ENCODE results near the gene GIT1.

DNA sequence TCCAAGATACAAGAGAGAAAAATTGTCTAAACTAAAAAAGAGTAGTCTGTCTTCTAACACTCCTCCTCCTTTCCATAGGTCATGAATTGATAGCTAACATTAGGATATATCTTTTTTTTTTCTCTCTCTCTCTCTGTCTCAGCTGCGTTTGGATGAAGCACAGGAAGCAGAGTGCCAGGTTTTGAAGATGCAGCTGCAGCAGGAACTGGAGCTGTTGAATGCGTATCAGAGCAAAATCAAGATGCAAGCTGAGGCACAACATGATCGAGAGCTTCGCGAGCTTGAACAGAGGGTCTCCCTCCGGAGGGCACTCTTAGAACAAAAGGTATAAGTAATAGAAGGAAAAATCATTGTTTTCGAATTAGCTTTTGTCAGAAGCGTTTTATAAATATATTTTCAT lies 55.5 kb downstream of the GIT1 start:
- TF ChIP-seq, protein P1, sequence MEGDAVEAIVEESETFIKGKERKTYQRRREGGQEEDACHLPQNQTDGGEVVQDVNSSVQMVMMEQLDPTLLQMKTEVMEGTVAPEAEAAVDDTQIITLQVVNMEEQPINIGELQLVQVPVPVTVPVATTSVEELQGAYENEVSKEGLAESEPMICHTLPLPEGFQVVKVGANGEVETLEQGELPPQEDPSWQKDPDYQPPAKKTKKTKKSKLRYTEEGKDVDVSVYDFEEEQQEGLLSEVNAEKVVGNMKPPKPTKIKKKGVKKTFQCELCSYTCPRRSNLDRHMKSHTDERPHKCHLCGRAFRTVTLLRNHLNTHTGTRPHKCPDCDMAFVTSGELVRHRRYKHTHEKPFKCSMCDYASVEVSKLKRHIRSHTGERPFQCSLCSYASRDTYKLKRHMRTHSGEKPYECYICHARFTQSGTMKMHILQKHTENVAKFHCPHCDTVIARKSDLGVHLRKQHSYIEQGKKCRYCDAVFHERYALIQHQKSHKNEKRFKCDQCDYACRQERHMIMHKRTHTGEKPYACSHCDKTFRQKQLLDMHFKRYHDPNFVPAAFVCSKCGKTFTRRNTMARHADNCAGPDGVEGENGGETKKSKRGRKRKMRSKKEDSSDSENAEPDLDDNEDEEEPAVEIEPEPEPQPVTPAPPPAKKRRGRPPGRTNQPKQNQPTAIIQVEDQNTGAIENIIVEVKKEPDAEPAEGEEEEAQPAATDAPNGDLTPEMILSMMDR (IDR thresholded peaks at IDR 0.05; ENCODE audit: low read depth, low read length), result no peak
- TF ChIP-seq POLR2A (IDR thresholded peaks at IDR 0.05; ENCODE audit: extremely low read depth, insufficient read length) (no peak), MYC (IDR thresholded peaks at IDR 0.05; ENCODE audit: low read depth, low read length) (no peak)
- TF ChIP-seq, protein P2, sequence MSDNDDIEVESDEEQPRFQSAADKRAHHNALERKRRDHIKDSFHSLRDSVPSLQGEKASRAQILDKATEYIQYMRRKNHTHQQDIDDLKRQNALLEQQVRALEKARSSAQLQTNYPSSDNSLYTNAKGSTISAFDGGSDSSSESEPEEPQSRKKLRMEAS (IDR thresholded peaks at IDR 0.05; ENCODE audit: low read depth, low read length), result no peak

Data from NB4 (cell line).